HG02571 (cell line): Measurements from ENCODE around the gene MYO5A.
"Not testable (repeated sequence)": the region's sequence is repeated elsewhere in the genome, so short reads cannot be mapped to it uniquely, and the experiment has no call there.

Source experiments
- ATAC-seq: cut with Tn5 transposase; IDR thresholded peaks from one replicate; pipeline ENCODE4 v1.9.1; 2021; ENCODE audit warnings: mild to moderate bottlenecking, moderate library complexity; ENCODE audit not compliant: unreplicated experiment

The MYO5A gene

DNA sequence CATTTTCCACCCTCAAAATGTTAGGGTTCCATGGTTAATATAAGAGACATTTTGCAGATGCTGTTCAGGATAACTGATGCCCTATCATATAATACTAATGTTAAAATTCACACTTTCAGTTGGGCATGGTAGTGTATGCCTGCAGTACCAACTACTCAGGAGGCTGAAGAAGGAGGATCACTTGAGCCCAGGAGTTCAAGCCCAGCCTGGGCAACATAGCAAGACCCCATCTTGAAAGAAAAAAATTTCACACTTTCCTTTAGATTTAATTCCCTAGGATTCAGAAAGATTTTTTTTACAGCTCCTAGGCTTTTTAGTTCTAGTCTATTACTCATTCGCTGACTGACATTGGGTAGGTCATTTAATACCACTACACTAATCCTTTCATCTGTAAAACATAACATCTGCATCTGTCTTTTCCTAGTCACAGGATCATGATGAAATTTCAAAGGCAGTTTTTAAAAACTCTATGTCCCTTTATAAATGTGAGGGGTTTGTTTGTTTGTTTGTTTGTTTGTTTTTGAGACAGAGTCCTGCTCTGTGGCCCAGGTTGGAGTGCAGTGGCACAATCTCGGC lies 103.7 kb downstream of the MYO5A start:
- no peak for ATAC-seq

DNA sequence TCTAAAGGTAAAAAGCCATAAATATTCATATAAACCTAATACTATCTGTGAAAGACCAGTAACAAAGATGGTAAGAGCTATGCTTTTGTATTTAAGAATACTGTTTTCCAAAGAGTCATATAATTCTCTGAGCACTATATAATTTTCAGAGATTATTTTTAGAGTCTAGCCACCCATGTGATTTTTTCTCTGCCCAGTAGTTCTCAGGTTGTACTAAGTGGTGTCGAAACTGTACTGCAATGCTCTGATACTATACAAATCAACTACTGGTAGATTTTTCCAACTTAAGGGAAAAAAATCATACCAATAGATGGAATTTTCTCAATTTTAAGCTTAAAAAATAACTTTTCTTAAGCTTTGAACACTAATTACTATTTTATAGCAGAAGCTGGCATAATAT lies 104.8 kb downstream of the MYO5A start:
- no peak for ATAC-seq

DNA sequence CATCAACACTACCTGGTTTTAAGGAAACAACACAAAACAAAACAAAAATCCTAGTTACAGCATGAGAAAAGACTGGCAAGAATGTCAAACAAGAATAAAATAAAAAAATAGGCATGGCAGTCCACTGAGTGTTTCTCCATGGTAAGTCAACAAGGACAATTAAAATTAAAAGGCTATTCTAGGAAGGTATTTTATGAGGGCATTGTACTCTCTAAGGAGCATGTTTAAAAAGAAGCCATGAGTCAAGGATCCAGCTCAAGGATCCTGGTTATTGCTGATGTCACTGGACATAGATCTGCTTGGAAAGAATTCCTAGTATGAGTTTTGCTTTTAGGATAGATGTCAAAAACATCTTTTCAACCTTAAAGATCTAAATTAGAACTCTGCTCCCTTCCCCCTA lies 106.7 kb downstream of the MYO5A start:
- ATAC-seq: no peak

- no peak for ATAC-seq
These were observed 107.7 kb downstream of the MYO5A start for GRCh38 chr15:52421029-52421428.

- no peak for ATAC-seq
These were observed 109.2 kb downstream of the MYO5A start for GRCh38 chr15:52419494-52419893.

GRCh38 chr15:52417957-52418356 lies 110.7 kb downstream of the MYO5A start:
- no peak for ATAC-seq

DNA sequence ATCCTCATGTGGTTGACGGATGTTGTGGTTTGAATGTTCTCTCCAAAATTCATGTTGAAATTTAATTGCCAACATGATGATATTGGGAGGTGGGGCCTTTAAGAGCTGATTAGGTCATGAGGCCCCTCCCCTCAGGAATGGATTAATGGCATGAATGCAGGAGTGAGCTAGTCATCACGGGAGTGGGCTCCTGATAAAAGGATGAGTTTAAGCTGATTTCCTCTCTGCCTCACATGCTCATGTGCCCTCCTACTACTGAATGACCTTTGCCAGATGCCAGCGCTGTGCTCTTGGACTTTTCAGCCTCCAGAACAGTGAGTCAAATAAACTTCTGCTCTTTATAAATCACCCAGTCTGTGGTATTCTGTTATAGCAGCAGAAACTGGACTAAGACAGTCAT lies 111.2 kb downstream of the MYO5A start:
- no peak for ATAC-seq

GRCh38 chr15:52416566-52416965 lies 112.1 kb downstream of the MYO5A start:
- ATAC-seq: not testable (repeated sequence)

DNA sequence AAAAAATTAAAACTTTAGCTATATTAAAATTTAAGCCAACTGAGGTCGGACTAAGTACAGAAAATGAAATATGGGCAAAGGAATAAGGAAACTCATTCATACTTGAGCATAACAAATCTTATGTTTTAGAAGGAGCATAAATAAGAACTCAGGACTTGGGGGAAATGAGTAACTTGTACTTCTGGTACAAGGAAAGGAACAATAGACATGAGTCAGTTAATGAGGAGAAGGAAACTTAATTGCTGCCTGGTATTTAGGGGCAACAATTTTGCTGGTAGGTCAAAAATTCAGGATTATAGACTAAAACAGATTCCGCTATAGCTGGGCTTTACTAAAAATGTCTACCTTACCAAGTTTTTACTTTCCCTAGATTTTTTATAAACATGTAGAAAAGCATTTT lies 113.1 kb downstream of the MYO5A start:
- no peak for ATAC-seq

DNA sequence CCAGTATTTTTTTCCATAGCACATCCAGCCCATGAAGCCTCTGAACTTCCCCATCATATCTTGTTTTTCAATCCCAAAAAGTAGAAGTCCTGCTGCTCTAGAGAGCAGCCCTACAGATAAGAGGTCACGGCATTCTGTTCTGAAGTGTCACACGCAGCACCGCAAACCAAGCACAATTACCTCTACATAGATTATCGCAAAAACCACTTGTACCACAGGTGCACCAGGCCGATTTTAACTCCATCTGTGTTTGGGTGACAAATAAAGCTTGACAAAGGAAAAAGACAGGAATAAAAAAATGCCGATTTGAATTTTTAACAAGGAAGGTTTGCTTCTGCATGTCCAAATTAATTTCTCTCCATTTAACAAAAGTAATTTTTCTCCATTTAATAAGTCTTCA lies 113.7 kb downstream of the MYO5A start:
- ATAC-seq: no peak

- ATAC-seq: no peak
These were observed 119.9 kb downstream of the MYO5A start for GRCh38 chr15:52408823-52409222.

DNA sequence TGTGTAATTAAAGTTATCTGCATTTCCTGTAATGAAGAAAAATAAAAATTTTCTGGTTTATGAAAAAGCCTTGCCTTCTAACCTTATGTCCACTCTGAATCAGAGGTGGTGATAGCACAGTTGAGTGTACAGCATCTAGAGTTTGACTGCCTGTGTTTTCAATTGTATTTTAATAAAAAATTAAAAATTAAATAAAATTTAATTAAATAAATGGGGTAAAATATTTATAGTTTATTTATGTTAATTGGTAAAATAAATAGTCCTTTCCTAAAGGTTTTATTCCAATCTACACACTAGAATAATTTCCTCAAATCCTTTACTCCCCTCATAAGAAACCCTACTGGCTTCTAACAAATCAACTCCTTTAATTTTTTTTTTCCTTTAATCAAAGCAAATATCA lies 121.3 kb downstream of the MYO5A start:
- no peak for ATAC-seq

- no peak for ATAC-seq
These were observed 122.1 kb downstream of the MYO5A start for GRCh38 chr15:52406601-52407000.

DNA sequence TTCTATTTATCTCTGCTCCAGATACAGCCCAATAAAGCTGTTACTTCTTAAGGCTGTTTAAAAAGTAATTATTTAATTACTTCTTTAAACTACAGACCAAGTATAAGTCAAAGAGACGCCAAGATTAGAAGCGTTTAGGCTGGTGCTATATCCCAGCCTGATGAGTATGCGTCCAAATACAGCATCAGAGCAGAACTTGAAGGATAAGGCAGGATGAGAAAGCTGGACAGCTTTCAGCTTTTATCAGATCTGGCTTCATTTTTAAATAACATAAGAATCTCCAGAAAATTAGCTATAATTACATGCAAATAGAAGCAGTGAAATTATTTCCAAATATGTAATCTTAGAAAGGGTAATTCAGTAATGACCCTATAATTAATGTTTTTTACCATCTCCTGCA lies 122.8 kb downstream of the MYO5A start:
- ATAC-seq: no peak

DNA sequence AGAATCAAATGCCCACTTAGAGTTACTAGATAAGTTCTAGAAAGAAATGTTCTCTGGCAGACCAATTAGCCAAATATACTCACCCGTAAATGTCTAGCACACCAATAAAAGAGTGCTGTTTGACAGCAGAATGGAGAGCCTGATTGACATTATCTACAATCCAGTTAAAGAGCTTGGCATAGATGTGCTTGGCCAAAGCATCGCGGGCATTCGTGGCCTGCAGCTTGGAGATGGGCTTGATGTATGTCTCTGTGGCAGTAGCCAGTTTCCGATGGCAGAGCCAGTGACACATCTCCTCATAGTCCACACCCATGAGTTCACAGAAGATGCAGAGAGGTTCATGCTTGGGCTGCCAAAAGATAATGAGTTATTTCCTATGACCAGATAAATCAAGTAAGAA lies 131.6 kb downstream of the MYO5A start:
- ATAC-seq: no peak

DNA sequence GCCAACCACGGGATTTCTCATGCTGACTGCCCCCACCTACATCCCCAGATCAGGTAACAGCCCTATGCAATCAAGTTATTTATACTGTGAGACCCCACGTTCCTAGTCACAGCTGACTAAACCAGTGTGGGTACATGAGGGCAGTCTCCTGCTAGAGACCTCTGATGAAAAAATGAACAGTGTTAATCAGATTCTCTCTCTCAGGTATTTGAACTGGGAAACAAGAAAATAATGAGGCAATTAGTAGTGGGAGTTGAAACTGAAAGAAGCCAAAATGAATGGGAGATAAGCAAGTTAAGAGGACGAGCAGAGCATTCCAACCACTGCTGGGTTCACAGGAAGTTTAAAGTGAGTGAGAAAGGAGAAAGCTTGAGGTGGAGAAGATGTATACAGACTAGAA lies 134.6 kb downstream of the MYO5A start:
- ATAC-seq: no peak

DNA sequence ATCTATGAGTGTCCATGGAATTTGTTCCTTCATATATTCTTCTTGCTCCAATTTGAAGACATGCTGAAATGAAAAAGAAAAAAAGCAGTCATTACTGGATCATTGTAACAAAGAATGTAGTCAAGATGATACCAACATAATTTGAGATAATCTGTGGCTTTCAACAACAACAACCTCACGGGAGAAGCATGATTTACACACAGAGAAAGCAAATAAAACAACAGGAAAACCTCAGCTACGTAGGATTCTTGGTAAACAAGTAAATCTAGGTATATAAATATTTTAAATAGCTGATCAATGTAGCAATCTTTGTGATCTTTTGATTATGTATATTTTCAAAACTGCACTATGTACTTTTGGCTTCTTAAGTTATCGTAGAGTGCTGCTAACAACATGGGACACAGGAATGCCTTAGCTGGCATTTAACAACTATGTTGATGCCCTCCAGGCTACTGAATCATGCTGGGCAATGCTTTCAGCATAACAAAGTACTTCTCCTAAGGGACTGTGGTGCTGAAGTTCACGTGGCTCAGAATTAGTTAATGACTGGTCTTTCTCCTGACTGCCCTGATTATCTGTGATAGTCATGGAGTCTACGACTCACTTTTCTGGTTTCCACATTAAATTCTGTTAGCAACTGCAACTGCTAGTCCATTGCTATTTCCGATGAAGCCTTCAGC lies 136.5 kb downstream of the MYO5A start:
- ATAC-seq: no peak

- ATAC-seq: no peak
These were observed 137.6 kb downstream of the MYO5A start for GRCh38 chr15:52391069-52391468.

GRCh38 chr15:52385670-52386069 lies 143.0 kb downstream of the MYO5A start:
- no peak for ATAC-seq

DNA sequence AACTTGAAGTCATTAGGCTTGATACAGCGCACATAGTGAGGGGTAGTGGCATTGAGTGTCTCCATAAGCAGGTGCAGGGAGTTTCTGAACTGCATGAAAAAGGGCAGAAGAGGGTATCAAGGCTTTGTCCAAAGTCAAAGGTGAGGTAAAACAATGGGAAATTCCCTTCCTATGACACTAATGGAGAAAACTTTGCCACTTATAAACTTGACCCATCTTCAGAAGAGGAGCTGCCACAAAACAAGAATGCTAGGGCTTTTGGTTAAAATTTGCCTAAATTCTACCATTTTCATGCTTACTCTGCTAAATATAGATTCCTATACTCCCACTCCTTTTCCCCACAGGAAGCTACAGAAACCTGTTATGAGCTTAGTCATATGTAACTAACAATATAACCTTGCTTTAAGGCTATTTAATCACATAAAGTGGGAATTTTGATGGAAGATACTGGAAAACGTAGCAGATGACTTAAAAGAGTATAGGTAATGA lies 145.5 kb downstream of the MYO5A start:
- peak; percentile 33 for ATAC-seq

DNA sequence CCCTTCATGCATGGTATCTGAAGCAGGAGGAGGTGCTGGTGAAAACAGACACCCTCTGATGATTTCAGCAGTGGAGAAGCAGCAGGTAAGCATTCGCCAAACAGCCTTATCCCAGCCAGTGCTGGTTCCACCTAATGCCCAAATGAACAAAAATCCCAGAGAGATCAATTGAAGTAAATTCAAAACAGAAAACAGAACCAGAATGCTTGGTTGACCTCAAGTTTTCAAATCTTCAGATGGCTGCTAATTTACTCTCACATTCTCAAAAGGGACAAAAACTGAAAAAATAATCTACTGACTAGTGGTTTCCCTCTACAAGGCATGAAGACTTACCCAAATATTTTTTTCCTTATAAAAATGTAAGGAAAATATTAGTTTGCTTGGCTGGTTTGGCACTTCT lies 146.0 kb downstream of the MYO5A start:
- no peak for ATAC-seq

DNA sequence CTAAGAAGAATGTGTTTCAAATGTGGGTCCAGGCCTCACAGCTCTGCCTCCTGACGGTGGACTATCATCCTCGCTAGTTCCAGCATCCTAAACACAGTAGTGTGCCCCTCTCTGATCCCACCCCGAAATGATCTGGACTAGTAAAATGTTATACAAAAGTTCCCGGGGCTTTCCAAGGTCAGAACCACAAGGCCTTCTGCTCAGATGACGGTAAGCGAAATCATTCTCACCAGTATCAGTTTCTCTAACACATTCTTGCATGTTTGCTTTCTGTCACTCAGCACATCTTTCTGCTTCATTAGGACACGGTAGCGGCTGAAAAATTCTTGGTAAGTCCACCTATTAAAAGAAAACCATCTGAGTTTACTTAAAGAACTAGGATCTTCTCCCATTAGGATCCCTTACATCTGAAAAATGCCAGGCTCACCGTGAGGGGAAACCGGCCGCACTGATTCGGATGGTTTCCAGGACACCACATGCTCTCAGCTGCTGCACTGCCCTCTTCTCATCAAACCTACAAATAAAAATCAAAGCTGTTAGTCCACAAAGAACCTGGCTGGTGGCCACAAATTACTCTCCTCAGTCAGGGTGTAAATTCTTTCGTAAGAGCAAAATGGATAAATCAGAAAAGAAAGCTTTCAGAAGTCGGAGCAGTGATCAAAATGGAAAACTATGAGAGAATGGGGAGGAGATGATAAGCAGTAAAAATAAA lies 149.1 kb downstream of the MYO5A start:
- peak; percentile 52 for ATAC-seq
